CD1c-positive myeloid dendritic cell (primary cell): ENCODE results near the gene OR2AP1.
"Not testable (repeated sequence)": the region's sequence is repeated elsewhere in the genome, so short reads cannot be mapped to it uniquely, and the experiment has no call there.

Experiments used
- DNase-seq: peaks from one replicate; pipeline ENCODE4 v3.0.0-alpha.2; 2016; ENCODE audit errors: extremely low spot score

Gene OR2AP1

GRCh38 chr12:55572168-55572567, at the start of gene OR2AP1:
TSS of gene OR2AP1 (plus strand) at chr12:55572468. CDS start at chr12:55574415, 1,947 bp downstream.
- DNase-seq: no peak

GRCh38 chr12:55548235-55548634, 24.0 kb upstream of the OR2AP1 start:
- DNase-seq: not testable (repeated sequence)

- no peak for DNase-seq
These were observed 23.5 kb upstream of the OR2AP1 start for GRCh38 chr12:55548756-55549155.

GRCh38 chr12:55549302-55549701, 23.0 kb upstream of the OR2AP1 start, which contains the start of gene OR6C4:
TSS of gene OR6C4 (plus strand) at chr12:55549602. CDS start at chr12:55551227, 1,625 bp downstream.
- DNase-seq: no peak

GRCh38 chr12:55554296-55554695, 18.0 kb upstream of the OR2AP1 start:
- no peak for DNase-seq

- not testable (repeated sequence) for DNase-seq
These were observed 2.2 kb upstream of the OR2AP1 start for GRCh38 chr12:55570060-55570459.

- DNase-seq: not testable (repeated sequence)
These were observed 1.6 kb upstream of the OR2AP1 start for GRCh38 chr12:55570689-55571088.

- no peak for DNase-seq
These were observed 9.8 kb downstream of the OR2AP1 start for GRCh38 chr12:55582066-55582465.

- no peak for DNase-seq
These were observed 13.5 kb downstream of the OR2AP1 start for GRCh38 chr12:55585817-55586216.

- not testable (repeated sequence) for DNase-seq
These were observed 17.9 kb downstream of the OR2AP1 start for GRCh38 chr12:55590152-55590551.

- no peak for DNase-seq
These were observed 35.7 kb downstream of the OR2AP1 start for GRCh38 chr12:55607821-55608594.

- no peak for DNase-seq
These were observed 38.3 kb downstream of the OR2AP1 start for GRCh38 chr12:55610598-55610997.

GRCh38 chr12:55612646-55613045, 40.4 kb downstream of the OR2AP1 start:
- no peak for DNase-seq

- no peak for DNase-seq
These were observed 42.5 kb downstream of the OR2AP1 start for GRCh38 chr12:55614764-55615163.

- DNase-seq: peak; percentile 94
These were observed 47.3 kb downstream of the OR2AP1 start for GRCh38 chr12:55619354-55620138.

GRCh38 chr12:55624056-55624455, 51.8 kb downstream of the OR2AP1 start:
- no peak for DNase-seq
